Stomach smooth muscle (tissue), 2 donors: ENCODE data around the gene TMEM38A.
"Not testable (repeated sequence)": the region's sequence is repeated elsewhere in the genome, so short reads cannot be mapped to it uniquely, and the experiment has no call there.

Source experiments
- H3K27ac ChIP-seq: one replicate; pipeline ENCODE4 v1.7.0; 2013; ENCODE audit warnings: mild to moderate bottlenecking, low read length, inconsistent platforms
- H3K27me3 ChIP-seq, 2 donors: one replicate each; pipeline ENCODE4 v1.7.0; 2013; ENCODE audit warnings: low read length in 2 of 2; ENCODE audit not compliant: insufficient read depth in 2 of 2, control insufficient read depth in 1 of 2
- H3K36me3 ChIP-seq, 2 donors: one replicate each; pipeline ENCODE4 v1.7.0; 2013; ENCODE audit warnings: low read length in 2 of 2; ENCODE audit not compliant: control insufficient read depth in 2 of 2, insufficient read depth in 2 of 2
- H3K4me1 ChIP-seq: one replicate; pipeline ENCODE4 v1.7.0; 2013; ENCODE audit warnings: low read length; ENCODE audit not compliant: control insufficient read depth, insufficient read depth
- H3K4me3 ChIP-seq, 2 donors: one replicate each; pipeline ENCODE4 v1.7.0; 2013; ENCODE audit warnings: low read length in 2 of 2
- H3K9ac ChIP-seq, 2 donors: one replicate each; pipeline ENCODE4 v1.7.0; 2013; ENCODE audit warnings: low read length in 2 of 2, mild to moderate bottlenecking in 1 of 2
- H3K9me3 ChIP-seq, 2 donors: one replicate each; pipeline ENCODE4 v1.7.0; 2013; ENCODE audit warnings: low read length in 2 of 2; ENCODE audit not compliant: control insufficient read depth in 2 of 2
- donor health status: healthy.
- donor health status: Pancreatic carcinoma.

The TMEM38A gene

GRCh38 chr19:16712295-16712694 lies 51.4 kb downstream of the TMEM38A start:
- not testable (repeated sequence) for H3K27ac ChIP-seq, H3K9me3 ChIP-seq, H3K4me3 ChIP-seq, H3K36me3 ChIP-seq, H3K27me3 ChIP-seq, H3K4me1 ChIP-seq, H3K9ac ChIP-seq

GRCh38 chr19:16714702-16715287 lies 53.9 kb downstream of the TMEM38A start:
- no peak overlapping the region for H3K9ac ChIP-seq
- H3K4me3 ChIP-seq: no peak overlapping the region
- no peaks in the 10 kb centered on the region for H3K9me3 ChIP-seq
- H3K27ac ChIP-seq: no peak overlapping the region
- peaks cover 4% of the 10 kb centered on the region for H3K4me1 ChIP-seq
- H3K27me3 ChIP-seq: no peaks in the 10 kb centered on the region
- no peaks in the 10 kb centered on the region for H3K36me3 ChIP-seq

GRCh38 chr19:16715611-16716010 lies 54.7 kb downstream of the TMEM38A start:
- Histone ChIP-seq H3K4me1 (peaks cover 7% of the 10 kb centered on the region), H3K9me3 (no peaks in the 10 kb centered on the region), H3K4me3 (no peak overlapping the region), H3K27me3 (no peaks in the 10 kb centered on the region), H3K9ac (no peak overlapping the region), H3K36me3 (no peaks in the 10 kb centered on the region), H3K27ac (no peak overlapping the region)

GRCh38 chr19:16721051-16721450 lies 60.1 kb downstream of the TMEM38A start:
- H3K4me1 ChIP-seq: peaks cover 7% of the 10 kb centered on the region
- H3K36me3 ChIP-seq: no peaks in the 10 kb centered on the region
- H3K4me3 ChIP-seq: no peak overlapping the region
- no peak overlapping the region for H3K9ac ChIP-seq
- peaks cover 0 to 5% of the 10 kb centered on the region in 2 donors for H3K9me3 ChIP-seq
- H3K27me3 ChIP-seq: no peaks in the 10 kb centered on the region
- no peak overlapping the region for H3K27ac ChIP-seq

- H3K27me3 ChIP-seq: no peaks in the 10 kb centered on the region
- peaks cover 0 to 5% of the 10 kb centered on the region in 2 donors for H3K9me3 ChIP-seq
- no peaks in the 10 kb centered on the region for H3K36me3 ChIP-seq
- H3K4me1 ChIP-seq: peaks cover 7% of the 10 kb centered on the region
- no peak overlapping the region for H3K27ac ChIP-seq
- H3K4me3 ChIP-seq: no peak overlapping the region
- no peak overlapping the region for H3K9ac ChIP-seq
Measured at GRCh38 chr19:16722591-16722990, 61.7 kb downstream of the TMEM38A start.

- Histone ChIP-seq H3K9me3 (peaks cover 0 to 5% of the 10 kb centered on the region in 2 donors), H3K4me1 (no peaks in the 10 kb centered on the region), H3K4me3 (no peak overlapping the region), H3K36me3 (no peaks in the 10 kb centered on the region), H3K9ac (no peak overlapping the region), H3K27me3 (no peaks in the 10 kb centered on the region), H3K27ac (no peak overlapping the region)
Measured at GRCh38 chr19:16726916-16727315, 66.0 kb downstream of the TMEM38A start.

- H3K27me3 ChIP-seq, H3K27ac ChIP-seq, H3K4me3 ChIP-seq, H3K9me3 ChIP-seq, H3K9ac ChIP-seq, H3K36me3 ChIP-seq, H3K4me1 ChIP-seq: not testable (repeated sequence)
Measured at GRCh38 chr19:16735650-16736266, 74.8 kb downstream of the TMEM38A start.

- H3K4me3 ChIP-seq: no peak overlapping the region
- no peak overlapping the region for H3K27ac ChIP-seq
- H3K27me3 ChIP-seq: no peaks in the 10 kb centered on the region
- H3K9ac ChIP-seq: no peak overlapping the region
- H3K9me3 ChIP-seq: peaks cover 0 to 3% of the 10 kb centered on the region in 2 donors
- H3K36me3 ChIP-seq: no peaks in the 10 kb centered on the region
- peaks cover 7% of the 10 kb centered on the region for H3K4me1 ChIP-seq
Measured at GRCh38 chr19:16736709-16737108, 75.8 kb downstream of the TMEM38A start.

- Histone ChIP-seq H3K27me3 (no peaks in the 10 kb centered on the region), H3K9me3 (peaks cover 0 to 3% of the 10 kb centered on the region in 2 donors), H3K4me1 (peaks cover 7% of the 10 kb centered on the region), H3K4me3 (no peak overlapping the region), H3K27ac (no peak overlapping the region), H3K36me3 (no peaks in the 10 kb centered on the region), H3K9ac (no peak overlapping the region)
Measured at GRCh38 chr19:16737911-16738310, 77.0 kb downstream of the TMEM38A start.

GRCh38 chr19:16739546-16739945 lies 78.6 kb downstream of the TMEM38A start:
- H3K9me3 ChIP-seq: peaks cover 0 to 3% of the 10 kb centered on the region in 2 donors
- H3K4me1 ChIP-seq: no peaks in the 10 kb centered on the region
- H3K36me3 ChIP-seq: no peaks in the 10 kb centered on the region

More at GRCh38 chr19:16739546-16739945, 78.6 kb downstream of the TMEM38A start:
- no peak overlapping the region for H3K4me3 ChIP-seq
- H3K27me3 ChIP-seq: no peaks in the 10 kb centered on the region
- H3K9ac ChIP-seq: no peak overlapping the region
- H3K27ac ChIP-seq: no peak overlapping the region
